ENCODE measurements around the gene PPP3CA.

- TF ChIP-seq EZH2 (IDR thresholded peaks at IDR 0.05; ENCODE audit: insufficient read depth, poor library complexity, severe bottlenecking) = no peak
- TF ChIP-seq EZH2phosphoT487 (IDR thresholded peaks at IDR 0.05; ENCODE audit: insufficient read depth, low read depth) = no peak
These were observed 321.6 kb downstream of the PPP3CA start for GRCh38 chr4:101025755-101026154.
